ENCODE results near the gene HECW1.
"Not testable (repeated sequence)": the region's sequence is repeated elsewhere in the genome, so short reads cannot be mapped to it uniquely, and the experiment has no call there.

- TF ChIP-seq, protein P1, sequence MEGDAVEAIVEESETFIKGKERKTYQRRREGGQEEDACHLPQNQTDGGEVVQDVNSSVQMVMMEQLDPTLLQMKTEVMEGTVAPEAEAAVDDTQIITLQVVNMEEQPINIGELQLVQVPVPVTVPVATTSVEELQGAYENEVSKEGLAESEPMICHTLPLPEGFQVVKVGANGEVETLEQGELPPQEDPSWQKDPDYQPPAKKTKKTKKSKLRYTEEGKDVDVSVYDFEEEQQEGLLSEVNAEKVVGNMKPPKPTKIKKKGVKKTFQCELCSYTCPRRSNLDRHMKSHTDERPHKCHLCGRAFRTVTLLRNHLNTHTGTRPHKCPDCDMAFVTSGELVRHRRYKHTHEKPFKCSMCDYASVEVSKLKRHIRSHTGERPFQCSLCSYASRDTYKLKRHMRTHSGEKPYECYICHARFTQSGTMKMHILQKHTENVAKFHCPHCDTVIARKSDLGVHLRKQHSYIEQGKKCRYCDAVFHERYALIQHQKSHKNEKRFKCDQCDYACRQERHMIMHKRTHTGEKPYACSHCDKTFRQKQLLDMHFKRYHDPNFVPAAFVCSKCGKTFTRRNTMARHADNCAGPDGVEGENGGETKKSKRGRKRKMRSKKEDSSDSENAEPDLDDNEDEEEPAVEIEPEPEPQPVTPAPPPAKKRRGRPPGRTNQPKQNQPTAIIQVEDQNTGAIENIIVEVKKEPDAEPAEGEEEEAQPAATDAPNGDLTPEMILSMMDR (conservative IDR thresholded peaks at IDR 0.05 in 1 of 2, IDR thresholded peaks at IDR 0.05 in 1 of 2; ENCODE audit: extremely low read depth in 1 of 2, insufficient read depth in 1 of 2, low read depth in 1 of 2, low read length in 2 of 2), result not testable (repeated sequence)
- TF ChIP-seq EZH2 (IDR thresholded peaks at IDR 0.05; ENCODE audit: borderline replicate concordance, low read length), result not testable (repeated sequence)
Observed at GRCh38 chr7:43073811-43074210, 38.6 kb upstream of the HECW1 start.

All from mammary epithelial cell (primary cell).